Subcutaneous adipose tissue (tissue), 4 donors: Measurements from ENCODE around the gene LY6G6F. TPM values are rescaled to one million over a fixed set of nuclear protein-coding genes. Genes with fewer than 3 reads are reported as not detected.

Source experiments
- total RNA-seq, 4 donors: library from RNA; depleted of rRNA; stranded (reverse); fragments of >200 nt; gene quantifications; one replicate each; pipeline ENCODE4 v1.1.0, GENCODE V29; 2016
- TF ChIP-seq, protein P1 (sequence below): fragments of 450-650 bp; IDR thresholded peaks from one replicate; pipeline ENCODE4 v1.5.1; 2016; ENCODE audit warnings: low read depth, mild to moderate bottlenecking, control low read depth, antibody characterized with exemption, moderate library complexity

The LY6G6F gene
- total RNA-seq, 4 donors from 2014 or later: not detected

DNA sequence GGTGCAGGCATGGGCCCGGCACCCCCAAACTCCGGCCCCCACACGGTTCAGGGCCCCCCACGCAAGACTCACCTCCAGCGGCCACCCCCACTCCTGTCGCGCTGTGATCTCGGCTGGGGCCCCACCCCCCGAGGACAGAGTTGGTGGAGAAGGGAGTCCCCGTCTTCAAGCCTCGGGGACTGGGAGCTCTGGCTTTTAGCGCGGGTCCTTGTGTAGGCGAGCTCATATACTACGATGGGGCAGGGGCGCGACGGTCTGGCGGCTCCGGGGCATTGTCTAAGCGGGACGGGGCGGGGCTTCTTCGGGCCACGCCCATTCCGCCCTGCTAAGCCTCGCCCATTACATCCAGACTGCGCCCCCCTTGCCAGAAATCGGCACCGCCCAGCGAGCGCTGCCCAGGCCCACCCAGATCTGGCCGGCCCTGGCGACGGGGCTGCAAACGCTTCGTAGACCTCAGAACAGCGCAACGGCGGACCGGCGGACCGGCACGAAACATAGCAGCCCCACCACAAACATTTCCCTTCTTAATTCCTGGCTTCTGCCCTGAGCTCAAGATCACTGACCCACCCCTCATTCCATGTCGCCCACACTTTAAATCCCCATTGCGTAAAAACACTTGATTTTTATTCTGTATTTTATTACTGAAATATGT, 23.4 kb downstream of the LY6G6F start:
- TF ChIP-seq, protein P1, sequence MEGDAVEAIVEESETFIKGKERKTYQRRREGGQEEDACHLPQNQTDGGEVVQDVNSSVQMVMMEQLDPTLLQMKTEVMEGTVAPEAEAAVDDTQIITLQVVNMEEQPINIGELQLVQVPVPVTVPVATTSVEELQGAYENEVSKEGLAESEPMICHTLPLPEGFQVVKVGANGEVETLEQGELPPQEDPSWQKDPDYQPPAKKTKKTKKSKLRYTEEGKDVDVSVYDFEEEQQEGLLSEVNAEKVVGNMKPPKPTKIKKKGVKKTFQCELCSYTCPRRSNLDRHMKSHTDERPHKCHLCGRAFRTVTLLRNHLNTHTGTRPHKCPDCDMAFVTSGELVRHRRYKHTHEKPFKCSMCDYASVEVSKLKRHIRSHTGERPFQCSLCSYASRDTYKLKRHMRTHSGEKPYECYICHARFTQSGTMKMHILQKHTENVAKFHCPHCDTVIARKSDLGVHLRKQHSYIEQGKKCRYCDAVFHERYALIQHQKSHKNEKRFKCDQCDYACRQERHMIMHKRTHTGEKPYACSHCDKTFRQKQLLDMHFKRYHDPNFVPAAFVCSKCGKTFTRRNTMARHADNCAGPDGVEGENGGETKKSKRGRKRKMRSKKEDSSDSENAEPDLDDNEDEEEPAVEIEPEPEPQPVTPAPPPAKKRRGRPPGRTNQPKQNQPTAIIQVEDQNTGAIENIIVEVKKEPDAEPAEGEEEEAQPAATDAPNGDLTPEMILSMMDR: no peak

DNA sequence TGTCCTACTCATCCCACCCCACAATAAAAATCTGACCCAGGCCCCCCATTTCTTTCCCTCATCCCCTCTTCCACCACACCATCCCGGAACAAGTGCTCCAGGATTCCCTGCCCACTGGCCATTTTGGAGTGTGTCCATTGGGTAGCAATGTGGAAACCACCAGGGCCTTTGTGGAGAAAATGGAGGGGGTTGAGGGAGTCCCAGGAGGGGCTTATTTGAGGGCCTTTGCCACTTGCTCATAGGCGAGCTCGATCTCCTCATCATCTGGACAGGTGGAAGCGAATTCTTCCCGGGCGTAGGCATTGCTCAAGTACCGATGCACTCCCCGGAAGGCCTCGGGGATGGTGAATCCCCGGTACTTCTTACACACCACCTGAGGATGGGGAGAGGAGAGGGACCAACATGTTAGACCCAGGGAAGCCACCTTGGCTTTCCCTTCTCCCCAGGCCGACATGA, 24.0 kb downstream of the LY6G6F start:
- TF ChIP-seq, protein P1: no peak

DNA sequence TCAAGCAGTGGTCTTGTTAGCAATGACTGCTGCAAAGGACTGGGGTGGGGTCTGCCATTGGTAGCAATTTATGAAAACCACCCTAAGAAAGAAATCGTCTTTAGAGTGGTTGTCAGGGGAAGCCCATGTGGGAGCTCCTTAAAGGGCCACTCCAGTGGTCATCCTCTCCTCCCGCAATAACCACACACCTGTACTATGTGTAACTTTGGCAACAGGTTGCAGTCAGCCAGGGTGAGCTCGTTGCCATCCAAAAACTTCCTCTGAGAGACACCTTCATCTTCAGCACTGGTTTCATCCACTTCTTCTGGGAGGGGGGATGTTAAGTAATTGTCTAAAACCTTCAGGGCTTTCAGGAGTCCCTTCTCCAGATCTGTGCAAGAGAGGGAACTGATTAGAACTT, 25.4 kb downstream of the LY6G6F start:
- TF ChIP-seq, protein P1: no peak

DNA sequence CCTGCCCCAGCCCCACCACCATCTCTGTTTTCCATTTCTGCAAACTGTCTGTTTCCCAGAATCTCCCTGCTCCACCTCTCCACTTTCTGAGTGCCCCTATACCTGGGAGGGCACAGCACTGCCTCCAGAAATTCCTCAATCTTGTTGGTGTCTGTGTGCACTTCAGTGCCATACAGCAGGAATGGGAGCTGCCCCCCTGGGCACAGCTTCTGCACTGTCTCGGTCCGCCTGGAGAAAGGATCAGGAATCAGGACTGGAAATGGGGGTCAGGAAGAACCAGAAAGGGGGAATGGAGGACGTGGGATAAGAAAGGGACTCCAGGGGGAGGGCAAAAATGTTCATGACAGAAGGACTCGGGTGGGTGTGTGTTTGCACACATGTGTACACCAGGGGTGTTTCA, 27.1 kb downstream of the LY6G6F start:
- TF ChIP-seq, protein P1: no peak

DNA sequence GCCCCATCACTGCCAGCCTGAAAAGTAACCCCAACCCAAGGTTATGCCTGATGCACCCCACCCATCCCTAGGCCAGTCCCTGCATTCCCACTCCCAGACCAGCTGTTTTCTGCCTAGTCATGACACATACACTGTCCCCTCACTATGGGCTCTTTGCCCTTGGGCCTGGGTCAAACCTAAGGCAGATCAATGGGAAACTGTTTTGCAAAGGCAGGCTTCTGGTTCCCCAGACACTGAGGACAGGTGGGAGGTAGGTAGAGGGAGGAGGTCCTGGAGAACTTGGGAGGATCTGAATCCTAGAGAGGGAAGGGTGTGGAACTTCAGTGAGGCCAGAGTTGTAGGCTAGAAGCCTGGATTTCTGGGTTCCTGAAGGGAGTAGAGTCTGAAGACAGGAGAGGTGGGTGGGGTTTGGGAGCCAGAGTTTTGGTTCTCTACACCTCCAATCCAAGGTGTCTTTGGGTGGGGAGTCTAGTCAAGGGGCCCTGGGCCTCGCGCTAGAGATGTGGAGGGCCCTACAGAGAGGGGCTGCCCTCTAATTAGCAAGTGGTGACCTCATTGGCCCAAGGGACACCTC, 27.7 kb downstream of the LY6G6F start:
- TF ChIP-seq, protein P1: no peak

DNA sequence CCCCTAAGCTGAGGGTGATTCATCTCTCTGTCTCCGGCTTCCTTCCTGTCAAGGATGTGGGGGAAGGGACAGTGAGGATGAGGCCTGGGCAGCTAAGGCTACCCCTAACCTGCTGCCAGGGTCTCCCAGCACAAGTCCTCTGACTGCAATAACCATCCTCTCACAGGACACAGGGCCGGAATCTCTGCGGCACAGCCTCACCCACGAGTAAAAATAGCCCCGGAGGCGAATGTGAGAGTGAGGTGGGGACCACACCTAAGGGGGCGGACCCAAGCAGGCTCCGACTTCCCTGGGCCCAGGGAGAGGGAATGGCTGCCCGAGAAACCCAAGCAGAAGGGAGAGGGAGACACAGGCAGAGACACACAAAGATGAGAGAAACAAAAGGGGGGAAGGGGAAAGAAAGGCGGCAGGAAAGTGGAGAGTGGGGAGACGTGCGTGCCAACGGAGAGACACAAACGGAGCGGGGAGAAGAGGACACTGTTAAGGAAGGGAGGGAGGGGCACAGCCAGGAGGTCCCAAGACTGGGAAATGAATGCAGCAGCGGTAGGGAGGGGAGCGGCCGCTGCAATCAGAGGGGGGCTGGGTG, 28.2 kb downstream of the LY6G6F start:
- TF ChIP-seq, protein P1: no peak

DNA sequence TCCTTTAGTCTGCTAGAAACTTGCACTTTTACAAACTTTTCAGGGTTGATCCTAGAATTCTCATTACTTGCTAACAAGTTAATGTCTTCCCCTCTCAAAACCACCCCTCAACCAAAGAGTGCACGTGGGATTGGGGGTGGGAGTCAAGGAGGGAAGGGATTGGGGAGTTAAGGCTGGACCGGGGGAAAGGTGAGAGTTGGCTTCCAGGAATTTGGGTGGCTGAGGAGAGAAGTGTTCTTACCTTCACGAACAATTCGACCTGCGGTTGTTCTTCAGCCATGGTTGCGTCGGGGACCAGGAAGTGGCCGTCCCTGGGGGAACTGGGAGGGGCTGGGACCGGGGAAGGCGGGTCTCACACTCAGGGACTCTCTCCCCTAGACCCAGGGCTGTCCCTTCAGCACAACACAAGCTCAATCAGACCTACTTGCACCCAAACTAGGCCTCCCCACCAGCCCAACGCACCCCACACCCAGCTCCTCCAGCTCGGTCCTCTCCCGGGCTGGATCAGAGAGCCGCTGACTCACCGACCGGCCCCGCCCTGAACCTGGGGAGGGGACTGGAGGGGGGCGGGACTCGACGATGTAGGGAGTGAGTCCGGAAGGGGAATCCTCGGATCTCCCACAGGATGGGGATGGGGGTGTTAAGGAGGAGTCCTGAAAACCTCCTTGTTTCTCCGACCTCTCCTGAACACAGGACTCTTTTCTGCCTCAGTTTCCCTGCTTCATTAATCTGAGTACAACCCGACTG, 29.5 kb downstream of the LY6G6F start, which contains the start of gene CLIC1:
CLIC1 (minus strand) TSS at position 510 of the 747 bp plus-strand sequence; CDS start at position 280, 230 bp downstream.
- TF ChIP-seq, protein P1: no peak
